ENCODE data around the gene SPAG7.
"Not testable (repeated sequence)": the region's sequence is repeated elsewhere in the genome, so short reads cannot be mapped to it uniquely, and the experiment has no call there.

DNA sequence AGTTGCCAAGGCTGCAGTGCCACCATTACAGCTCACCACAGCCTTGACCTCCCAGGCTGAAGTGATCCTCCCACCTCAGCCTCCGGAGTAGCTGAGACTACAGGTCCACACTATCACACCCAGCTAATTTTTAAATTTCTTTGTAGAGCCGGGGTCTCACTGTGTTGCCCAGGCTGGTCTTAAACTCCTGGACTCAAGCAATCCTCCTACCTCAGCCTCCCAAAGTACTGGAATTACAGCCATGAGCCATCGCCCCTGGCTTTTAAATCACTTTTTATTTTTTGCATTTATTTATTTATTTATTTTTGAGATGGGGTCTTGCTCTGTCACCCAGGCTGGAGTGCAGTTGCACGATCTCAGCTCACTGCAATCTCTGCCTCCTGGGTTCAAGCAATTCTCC is 53.1 kb downstream of the SPAG7 start:
- not testable (repeated sequence) for TF ChIP-seq CTCF, POLR2A (IDR thresholded peaks at IDR 0.05)
